HK-2 (cell line): ENCODE data around the gene STARD7.
A peak's percentile ranks its signal among the peaks of the same experiment; 100 is the strongest.
"Not testable (repeated sequence)": the region's sequence is repeated elsewhere in the genome, so short reads cannot be mapped to it uniquely, and the experiment has no call there.

ENCODE experiments used
- DNase-seq: peaks from one replicate; pipeline ENCODE4 v3.0.0-alpha.2; 2018; ENCODE audit not compliant: unreplicated experiment

Gene STARD7

DNA sequence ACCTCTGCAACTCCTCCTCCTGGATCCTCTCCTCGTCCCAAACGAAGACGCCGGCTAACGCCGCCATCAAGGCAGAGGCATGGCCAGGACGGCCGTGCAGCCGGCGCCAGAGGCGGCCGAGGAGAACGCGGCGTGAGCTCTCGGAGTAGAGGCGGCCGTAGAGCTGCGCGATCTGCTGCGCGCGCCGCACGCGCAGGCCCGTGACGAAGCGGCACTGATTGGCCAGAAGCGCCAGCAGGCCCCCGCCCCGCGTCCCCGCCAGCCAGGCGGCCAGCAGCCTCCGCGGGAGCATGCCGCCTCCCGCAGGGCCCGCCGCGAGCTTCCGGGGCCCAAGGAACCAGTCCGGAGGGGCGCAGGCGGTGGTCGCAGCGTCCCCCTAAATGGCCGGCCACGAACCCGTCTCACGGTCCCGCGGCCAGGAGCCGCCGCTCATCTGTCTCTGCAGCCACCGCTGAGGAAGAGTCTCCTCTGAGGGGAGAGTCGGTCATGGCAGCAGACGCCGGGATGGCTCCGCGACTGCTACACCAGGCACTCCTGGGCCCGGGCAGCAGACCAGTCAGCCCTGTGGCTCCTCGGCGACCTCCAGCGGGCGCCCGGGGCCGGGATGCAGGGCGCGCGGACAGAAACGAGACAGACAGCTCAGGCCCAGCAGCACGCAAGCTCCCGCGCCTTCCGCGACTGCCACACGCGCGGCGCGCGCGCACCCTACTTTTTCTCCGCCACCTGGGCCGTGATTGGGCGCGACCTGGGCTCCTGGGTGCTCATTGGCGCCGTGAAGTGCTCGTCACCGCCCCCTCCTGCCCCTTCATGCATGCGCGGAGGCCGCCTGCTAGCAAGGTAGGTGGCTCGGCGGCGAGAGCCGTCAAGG lies at the start of gene STARD7:
STARD7 (minus strand) TSS at position 685 of the 868 bp plus-strand sequence; CDS start at position 292, 393 bp downstream.
- DNase-seq, result peak; percentile 99

DNA sequence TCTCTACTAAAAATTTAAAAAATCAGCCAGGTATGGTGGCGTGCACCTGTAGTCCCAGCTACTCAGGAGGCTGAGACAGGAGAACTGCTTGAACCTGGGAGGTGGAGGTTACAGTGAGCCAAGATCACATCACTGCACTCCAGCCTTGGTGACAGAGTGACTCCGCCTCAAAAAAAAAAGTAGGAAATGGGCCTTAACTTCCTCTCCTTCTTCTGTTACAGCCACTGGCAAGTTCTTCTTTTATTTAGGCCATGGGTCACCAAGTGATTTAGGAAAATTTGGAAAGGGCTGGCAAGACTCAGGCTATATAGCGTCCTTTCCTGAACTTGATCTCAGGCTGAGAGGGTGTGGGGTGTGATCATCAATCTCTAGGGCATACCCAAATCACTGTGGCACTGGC lies 49.1 kb upstream of the STARD7 start:
- not testable (repeated sequence) for DNase-seq

- DNase-seq, result no peak
Observed at GRCh38 chr2:96256611-96257113, 48.0 kb upstream of the STARD7 start.

DNA sequence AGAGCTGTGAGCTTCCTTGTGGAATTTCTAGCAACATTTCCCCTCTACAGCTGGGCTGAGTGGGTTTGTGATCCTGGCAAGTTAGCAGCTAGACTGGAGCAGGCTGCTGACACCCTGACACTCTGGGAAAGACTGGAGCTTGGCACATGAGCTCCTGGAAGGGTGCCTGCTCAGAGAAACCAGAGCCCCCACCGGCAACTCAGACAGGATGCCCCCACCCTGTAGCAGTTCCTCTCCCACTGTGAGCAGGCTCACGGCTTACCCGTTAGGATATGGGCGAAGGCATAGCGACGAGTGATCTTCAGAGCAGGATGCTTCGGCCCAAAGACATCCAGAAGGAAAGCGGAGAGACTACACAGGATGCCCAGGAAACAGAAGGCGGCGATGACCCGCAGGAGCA lies 45.9 kb upstream of the STARD7 start:
- no peak for DNase-seq

DNA sequence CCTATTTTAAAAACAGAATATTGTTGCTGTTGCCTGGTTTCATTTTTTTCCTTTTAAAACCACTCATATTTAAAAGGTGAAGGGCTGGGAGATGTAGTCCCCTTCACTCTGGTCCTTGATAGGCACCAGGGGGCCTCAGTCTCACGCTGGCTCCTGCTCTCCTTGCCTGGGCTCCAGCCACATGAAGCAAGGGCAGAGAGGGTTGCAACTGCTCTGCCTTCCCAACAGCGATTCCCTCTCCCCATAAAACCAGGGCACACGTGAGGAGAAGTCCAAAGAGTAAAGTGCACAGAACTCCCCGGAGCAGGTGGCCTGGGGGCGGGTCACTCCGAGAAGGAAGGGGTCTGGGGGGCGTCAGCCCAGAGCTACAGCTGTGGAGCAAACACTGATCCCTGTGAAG lies 44.4 kb upstream of the STARD7 start:
- DNase-seq, result no peak

DNA sequence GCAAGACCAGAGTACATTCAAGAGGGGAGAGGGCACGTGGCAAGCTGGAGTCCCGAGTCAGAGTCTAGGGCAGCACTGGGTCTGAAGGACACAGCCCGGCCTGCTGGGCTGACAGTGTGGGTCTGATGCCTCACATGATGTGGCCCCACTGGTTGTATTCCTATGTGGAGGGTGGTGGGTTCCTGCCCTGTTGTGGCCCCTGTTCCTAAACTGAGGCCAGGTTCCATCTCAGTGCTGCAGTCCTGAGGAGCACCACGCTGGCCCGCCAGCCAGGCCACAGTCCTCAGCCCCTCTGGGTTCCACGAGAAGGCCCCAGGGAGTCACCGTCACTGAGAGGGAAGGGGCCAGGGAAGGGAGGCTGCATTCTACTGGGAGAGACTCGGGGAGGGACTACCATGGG lies 43.9 kb upstream of the STARD7 start:
- DNase-seq, result no peak

GRCh38 chr2:96251721-96252292 lies 43.2 kb upstream of the STARD7 start:
- peak; percentile 85 for DNase-seq

GRCh38 chr2:96250188-96250587 lies 41.6 kb upstream of the STARD7 start:
- no peak for DNase-seq

GRCh38 chr2:96249654-96250053 lies 41.0 kb upstream of the STARD7 start:
- DNase-seq, result no peak

- DNase-seq, result no peak
Observed at GRCh38 chr2:96248624-96249023, 40.0 kb upstream of the STARD7 start.

DNA sequence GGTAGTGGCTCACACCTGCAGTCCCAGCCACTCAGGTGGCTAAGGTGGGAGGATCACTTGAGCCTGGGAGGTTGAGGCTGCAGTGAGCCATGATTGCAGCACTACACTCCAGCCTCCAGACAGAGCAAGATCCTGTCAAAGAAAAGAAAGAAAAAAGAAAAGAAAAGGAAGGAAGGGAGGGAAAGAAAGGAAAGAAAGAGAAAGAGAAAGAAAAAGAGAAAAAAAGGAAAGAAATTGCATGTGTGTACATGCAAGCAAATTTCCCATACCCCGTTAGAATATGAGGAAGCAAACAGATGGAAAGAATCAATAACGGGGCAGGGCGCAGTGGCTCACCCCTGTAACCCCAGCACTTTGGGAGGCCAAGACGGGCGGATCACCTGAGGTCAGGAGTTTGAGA lies 39.3 kb upstream of the STARD7 start:
- no peak for DNase-seq

DNA sequence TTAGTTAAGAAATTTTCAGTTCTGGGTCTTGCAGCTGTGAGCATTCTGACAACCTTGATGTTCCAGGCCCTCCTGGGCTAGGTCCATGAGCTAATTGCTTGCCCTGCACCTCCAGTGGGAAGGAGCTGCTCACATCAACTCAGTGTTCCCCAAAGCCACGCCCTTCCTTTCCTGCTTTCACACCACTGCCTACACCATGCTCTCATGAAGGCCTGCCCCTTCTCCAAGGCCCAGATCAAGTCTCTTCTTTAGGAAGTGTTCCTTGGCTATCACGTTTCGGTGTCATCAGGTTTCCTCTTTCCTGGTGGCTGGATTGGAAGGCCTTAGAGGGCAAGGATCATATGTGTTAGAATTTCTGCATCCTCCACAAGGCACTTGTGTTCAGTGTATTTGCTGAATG lies 38.4 kb upstream of the STARD7 start:
- no peak for DNase-seq

- DNase-seq, result no peak
Observed at GRCh38 chr2:96245609-96246390, 37.2 kb upstream of the STARD7 start.

DNA sequence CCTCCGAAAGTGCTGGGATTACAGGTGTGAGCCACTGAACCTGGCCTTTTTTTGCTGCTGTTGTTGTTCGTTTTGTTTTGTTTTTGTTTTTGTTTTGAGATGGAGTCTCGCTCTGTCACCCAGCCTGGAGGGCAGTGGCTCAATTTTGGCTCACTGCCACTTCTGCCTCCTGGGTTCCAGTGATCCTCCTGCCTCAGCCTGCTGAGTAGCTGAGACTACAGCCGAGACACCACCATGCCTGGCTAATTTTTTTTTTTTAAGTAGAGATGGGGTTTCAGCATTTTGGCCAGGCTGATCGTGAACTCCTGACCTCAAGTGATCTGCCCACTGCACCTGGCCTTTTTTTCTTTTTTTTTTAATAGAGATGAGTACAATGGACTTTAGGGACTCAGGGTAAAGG lies 35.2 kb upstream of the STARD7 start:
- DNase-seq, result no peak

GRCh38 chr2:96241900-96242611 lies 33.4 kb upstream of the STARD7 start:
- DNase-seq, result no peak

GRCh38 chr2:96241227-96241626 lies 32.6 kb upstream of the STARD7 start:
- no peak for DNase-seq

DNA sequence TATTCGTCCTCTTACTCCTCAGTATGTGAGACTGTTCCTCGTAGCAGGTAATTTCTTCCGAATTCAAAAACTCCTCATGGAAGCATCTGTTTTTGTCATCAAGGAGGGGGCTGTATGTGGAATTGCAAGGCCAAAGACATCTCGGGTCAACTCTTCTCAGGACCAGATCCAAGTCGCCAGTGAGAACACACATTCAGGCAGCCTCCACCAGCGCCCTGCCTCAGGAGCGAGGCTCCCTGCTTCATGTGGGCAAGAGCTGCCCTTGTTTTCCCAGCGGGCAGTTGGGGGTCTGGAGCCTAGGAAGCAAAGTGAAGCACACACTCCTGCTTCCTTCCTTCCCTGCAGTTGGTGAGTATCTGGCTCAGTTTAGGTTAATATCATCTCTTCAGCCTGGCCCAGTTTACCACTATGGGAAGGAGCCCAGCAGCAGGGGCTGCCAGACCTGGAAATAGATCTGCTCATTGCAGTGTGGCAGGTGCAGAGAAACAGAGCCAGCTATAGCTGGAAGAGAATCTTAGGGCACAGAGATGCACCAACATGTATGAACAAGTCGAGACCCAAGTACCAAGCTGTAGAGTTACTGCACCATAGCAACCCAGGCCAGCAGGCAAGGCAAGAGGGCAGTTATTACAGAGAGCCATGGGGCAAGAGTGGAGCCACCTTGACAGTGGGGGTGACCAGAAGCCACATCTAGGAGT lies 31.9 kb upstream of the STARD7 start:
- no peak for DNase-seq

DNA sequence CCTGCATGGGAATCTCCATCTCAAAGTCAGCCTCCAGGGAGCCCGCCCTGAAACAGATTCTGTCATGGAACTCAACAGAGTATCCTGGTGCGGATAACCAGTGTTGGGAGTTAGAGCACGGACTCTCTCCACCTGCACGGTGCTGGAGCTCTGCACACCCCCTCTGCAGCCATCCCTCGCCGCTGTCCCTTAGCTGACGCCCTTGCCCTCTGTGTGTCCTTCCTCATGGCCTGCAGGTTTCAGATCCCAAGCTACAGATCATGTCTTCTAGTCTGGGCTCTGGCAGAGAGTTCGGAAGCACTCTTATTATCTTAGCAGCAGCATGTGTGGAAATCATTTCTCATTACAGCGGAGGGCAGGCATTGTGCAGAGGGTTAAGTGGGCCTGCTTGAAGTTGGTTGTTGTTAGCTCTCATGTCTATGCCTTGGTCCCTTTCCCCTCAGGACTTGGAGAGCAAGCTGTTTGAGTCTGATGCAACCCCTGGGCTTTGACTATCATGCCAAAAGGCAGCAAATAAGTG lies 31.2 kb upstream of the STARD7 start:
- no peak for DNase-seq

- DNase-seq, result no peak
Observed at GRCh38 chr2:96239091-96239490, 30.5 kb upstream of the STARD7 start.

GRCh38 chr2:96238266-96238665 lies 29.6 kb upstream of the STARD7 start:
- DNase-seq, result no peak

DNA sequence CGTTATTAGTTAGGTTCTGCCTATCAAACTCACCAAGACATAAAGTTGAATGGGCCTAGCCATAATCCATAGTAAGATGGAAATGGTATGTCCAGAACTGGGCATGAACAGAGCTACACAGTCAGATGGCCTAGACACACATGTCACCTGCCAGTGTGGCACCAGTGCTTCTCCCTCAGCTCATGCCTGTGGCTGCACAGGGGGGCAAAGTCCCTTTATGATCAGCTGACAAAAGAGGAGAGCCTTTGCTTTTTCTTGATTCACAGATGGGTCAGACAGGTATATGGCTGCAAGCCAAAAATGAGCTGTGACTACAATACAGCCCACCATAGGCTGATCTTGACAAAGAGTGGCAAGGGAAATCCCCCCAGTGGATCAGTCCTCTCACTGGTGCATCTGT lies 28.3 kb upstream of the STARD7 start:
- DNase-seq, result no peak
